ENCODE measurements around the gene RECK. TPM values are rescaled to one million over a fixed set of nuclear protein-coding genes. Genes with fewer than 3 reads are reported as not detected.

The RECK gene
- total RNA-seq, 1 experiment from 2014 or later = 10.3 TPM

- Histone ChIP-seq H2BK12ac (ENCODE audit: insufficient read length, low read depth, low read length) (no peak overlapping the region), H3K27me3 (ENCODE audit: insufficient read depth, low read length) (no peaks in the 10 kb centered on the region), H2BK15ac (ENCODE audit: low read depth, low read length) (no peak overlapping the region), H3T11ph (ENCODE audit: low read length) (no peak overlapping the region), H2BK120ac (ENCODE audit: low read depth, low read length, poor library complexity, severe bottlenecking) (no peak overlapping the region), H2BK5ac (ENCODE audit: insufficient read length, low read length) (no peak overlapping the region), H3K23me2 (ENCODE audit: insufficient read length, low read depth, low read length, poor library complexity, severe bottlenecking) (no peaks in the 10 kb centered on the region), H3K9me3 (ENCODE audit: control insufficient read depth, low read depth, low read length) (no peaks in the 10 kb centered on the region), H3K23ac (ENCODE audit: insufficient read length, low read depth, low read length) (no peak overlapping the region), H3K4ac (ENCODE audit: low read depth, low read length) (no peak overlapping the region), H3K4me2 (ENCODE audit: insufficient read depth, insufficient read length, low read length) (no peak overlapping the region), H4K8ac (replicated peaks; ENCODE audit: insufficient read length, low read depth, low read length) (no peak overlapping the region), H3K56ac (ENCODE audit: insufficient read length, low read depth, low read length) (no peak overlapping the region), H3K14ac (ENCODE audit: insufficient read depth, low read length) (no peak overlapping the region), H4K5ac (ENCODE audit: insufficient read length, low read depth, low read length) (no peak overlapping the region), H3K18ac (ENCODE audit: insufficient read length, low read depth, low read length) (no peak overlapping the region), H3K4me1 (ENCODE audit: insufficient read depth, low read length) (peaks cover 9% of the 10 kb centered on the region), H2BK20ac (ENCODE audit: low read depth, low read length, poor library complexity, severe bottlenecking) (no peak overlapping the region), H3K27ac (ENCODE audit: insufficient read length, low read depth, low read length) (no peak overlapping the region), H2AK5ac (ENCODE audit: insufficient read length, low read length) (no peak overlapping the region), H3K79me1 (ENCODE audit: insufficient read depth, low read depth, low read length, poor library complexity, severe bottlenecking) (no peaks in the 10 kb centered on the region), H3K79me2 (ENCODE audit: insufficient read depth, low read length) (peaks cover 2% of the 10 kb centered on the region; the same call in 1 of the 2 replicates), H3K9ac (ENCODE audit: extremely low read depth, insufficient read length, low read length) (no peak overlapping the region), H2AFZ (ENCODE audit: low read length) (no peak overlapping the region), H4K91ac (ENCODE audit: insufficient read length, low read depth, low read length) (no peak overlapping the region), H4K20me1 (ENCODE audit: control insufficient read depth, insufficient read depth, insufficient read length) (no peaks in the 10 kb centered on the region)
- no peak for DNase-seq
- H3K27ac Mint-ChIP-seq = no peak overlapping the region
- peaks cover 0 to 3% (median 0%) of the 10 kb centered on the region in 3 experiments; a peak in 2 of 7 replicates for H3K36me3 Mint-ChIP-seq (ENCODE audit: insufficient read depth in 1 of 3, low read depth in 3 of 3)
- no CpG with 5 or more reads among the region's 3 CpGs for WGBS (ENCODE audit: extremely low coverage, insufficient read length, low lambda C conversion rate)
- H3K9me3 Mint-ChIP-seq = no peaks in the 10 kb centered on the region
- H3K4me3 Mint-ChIP-seq = no peak overlapping the region
- TF ChIP-seq, protein P1, sequence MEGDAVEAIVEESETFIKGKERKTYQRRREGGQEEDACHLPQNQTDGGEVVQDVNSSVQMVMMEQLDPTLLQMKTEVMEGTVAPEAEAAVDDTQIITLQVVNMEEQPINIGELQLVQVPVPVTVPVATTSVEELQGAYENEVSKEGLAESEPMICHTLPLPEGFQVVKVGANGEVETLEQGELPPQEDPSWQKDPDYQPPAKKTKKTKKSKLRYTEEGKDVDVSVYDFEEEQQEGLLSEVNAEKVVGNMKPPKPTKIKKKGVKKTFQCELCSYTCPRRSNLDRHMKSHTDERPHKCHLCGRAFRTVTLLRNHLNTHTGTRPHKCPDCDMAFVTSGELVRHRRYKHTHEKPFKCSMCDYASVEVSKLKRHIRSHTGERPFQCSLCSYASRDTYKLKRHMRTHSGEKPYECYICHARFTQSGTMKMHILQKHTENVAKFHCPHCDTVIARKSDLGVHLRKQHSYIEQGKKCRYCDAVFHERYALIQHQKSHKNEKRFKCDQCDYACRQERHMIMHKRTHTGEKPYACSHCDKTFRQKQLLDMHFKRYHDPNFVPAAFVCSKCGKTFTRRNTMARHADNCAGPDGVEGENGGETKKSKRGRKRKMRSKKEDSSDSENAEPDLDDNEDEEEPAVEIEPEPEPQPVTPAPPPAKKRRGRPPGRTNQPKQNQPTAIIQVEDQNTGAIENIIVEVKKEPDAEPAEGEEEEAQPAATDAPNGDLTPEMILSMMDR (conservative IDR thresholded peaks at IDR 0.05) = no peak
- peaks cover 6 to 11% of the 10 kb centered on the region in 2 experiments; a peak in 3 of 4 replicates for H3K4me1 Mint-ChIP-seq
- H3K27me3 Mint-ChIP-seq (ENCODE audit: low read depth) = no peaks in the 10 kb centered on the region
Observed at GRCh38 chr9:36050476-36050875, 13.8 kb downstream of the RECK start.

All from H9 (cell line).